NCI-H1105 treated with DMSO at 0.1 percent for 48 hours (cell line): ENCODE results near the gene PLAU.
"Not testable (repeated sequence)": the region's sequence is repeated elsewhere in the genome, so short reads cannot be mapped to it uniquely, and the experiment has no call there.

Source experiments
- DNase-seq: peaks from one replicate; lab custom pipeline; 2025; lab: John Stamatoyannopoulos, UW

Gene PLAU

DNA sequence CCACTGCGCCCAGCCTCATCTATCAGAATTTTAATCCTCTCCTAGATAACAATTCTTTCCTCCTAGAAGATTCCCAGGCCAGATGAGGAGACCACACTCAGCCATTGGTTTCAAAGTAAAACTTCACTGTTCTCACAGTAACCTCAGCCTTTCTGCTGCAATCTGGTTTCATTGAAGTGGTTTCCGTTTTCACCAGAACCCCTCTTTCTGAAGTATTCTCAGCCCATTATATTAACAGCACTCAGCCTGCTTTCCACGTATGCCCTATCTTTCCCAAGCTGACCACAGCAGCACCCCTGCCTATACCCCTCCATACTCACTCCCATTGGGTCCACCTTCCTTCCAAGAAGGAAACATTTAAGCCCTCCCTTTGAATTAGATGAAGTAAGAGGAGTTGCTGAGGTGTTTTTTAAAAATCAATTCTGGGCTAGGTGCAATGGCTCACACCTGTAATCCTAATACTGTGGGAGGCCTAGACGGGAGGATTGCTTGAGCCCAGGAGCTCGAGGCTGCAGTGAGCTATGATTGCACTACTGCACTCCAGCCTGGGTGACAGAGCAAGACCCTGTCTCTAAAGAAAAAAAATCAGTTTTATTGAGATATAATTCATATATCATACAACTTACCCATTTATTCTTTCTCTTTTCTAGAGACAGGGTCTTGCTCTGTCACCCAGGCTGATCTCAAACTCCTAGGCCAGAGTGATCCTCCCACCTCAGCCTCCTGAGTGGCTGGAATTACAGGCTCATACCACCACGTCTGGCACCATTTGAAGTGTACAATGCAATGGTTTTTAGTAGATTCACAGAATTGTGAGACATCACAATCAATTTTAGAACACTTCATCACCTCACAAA is 11.3 kb downstream of the PLAU start:
- DNase-seq: no peak

- DNase-seq: no peak
These were observed 11.9 kb downstream of the PLAU start for GRCh38 chr10:73922864-73923133.

DNA sequence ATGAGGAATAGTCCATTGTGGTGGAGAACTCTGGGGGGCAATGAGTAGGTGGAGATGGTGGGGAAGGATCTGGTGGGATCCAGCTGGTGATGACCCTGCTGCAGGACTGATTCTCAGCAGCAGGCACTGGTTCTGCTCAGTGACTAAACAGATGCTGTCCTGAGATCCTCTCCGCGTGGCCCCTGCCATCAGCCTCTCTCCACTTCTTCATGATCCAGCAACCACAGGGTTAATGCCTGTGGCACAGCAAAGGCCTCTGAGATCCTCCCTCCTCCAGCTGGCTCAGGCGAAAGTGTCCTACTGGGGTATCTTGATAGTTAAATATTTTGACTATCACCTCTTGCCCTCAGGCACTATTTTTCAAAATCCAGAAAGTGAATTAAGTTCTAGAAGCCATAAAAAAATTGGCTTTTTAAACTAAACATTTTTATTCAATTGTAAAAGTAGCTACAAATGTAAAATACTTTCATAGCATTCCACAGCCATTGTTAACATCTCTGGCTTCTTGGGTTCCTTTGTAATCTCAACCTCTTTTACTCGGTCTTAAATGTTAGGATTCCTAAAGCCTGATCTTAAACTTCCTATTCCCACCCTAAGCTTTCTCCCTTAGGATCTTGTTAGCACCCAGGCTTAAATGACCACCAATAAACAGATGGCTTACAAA is 13.1 kb downstream of the PLAU start:
- DNase-seq: no peak

DNA sequence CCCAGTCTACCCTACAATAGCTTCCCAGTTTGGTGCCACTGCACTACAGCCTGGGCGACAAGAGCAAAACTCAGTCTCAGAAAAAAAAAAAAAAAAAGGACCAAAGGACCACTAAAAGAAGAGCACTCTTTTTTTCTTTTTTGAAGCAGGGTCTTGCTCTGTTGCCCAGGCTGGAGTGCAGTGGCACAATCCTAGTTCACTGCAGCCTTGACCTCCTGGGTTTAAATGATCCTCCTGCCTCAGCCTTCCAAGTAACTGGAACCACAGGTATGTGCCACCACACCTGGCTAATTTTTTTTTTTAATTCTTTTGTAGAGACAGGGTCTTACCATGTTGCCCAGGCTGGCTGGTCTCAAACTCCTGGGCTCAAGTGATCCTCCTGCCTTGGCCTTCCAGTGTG is 14.0 kb downstream of the PLAU start:
- no peak for DNase-seq

DNA sequence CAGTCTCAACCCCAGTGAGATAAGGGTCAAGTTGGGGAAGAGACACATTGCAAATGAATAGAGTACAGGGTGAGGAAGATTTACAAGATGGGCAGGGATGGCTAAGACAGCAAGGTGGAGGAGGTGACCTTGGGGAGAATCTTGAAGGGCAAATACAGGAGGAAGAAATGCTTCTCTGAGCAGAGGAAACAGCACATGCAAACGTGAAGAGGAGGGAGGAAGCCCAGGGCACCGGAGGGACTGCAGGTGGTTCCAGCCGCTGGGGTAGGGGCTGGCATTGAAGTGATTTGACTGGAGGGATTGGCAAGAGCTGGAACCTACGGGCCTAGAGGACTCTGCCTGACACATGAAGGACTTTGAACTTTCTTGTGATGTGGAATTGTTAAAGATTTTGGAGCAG is 14.6 kb downstream of the PLAU start:
- DNase-seq: no peak

DNA sequence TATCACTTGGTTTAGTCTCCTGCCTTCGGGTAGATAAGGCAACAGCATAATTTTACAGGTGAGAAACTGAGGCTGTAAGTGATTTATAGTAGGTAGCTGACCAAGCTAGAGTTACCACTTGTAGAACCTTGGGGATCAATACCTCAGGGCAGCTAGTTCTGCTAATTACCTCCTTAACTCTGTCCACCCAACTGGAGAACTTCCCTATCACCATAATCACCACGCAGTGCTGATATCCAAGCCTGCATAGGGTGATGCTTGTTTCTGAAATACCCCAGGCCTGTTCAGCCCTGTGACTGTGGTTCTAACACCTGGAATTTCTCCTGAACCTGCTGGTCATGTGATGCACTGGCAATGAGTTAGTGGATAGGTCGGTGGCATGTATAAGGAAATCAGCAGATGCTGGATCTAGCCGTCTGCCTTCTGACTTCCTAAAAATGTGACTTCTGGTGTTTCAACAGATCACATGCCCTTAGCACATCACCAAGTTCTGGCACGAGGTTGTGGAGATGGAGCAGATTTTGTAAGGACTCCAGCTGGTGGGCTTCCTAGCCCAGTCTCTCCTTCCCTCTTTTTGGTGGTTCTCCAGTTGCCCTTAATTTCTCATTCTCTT is 15.3 kb downstream of the PLAU start:
- DNase-seq: no peak

- not testable (repeated sequence) for DNase-seq
These were observed 19.8 kb downstream of the PLAU start for GRCh38 chr10:73930630-73931327.

DNA sequence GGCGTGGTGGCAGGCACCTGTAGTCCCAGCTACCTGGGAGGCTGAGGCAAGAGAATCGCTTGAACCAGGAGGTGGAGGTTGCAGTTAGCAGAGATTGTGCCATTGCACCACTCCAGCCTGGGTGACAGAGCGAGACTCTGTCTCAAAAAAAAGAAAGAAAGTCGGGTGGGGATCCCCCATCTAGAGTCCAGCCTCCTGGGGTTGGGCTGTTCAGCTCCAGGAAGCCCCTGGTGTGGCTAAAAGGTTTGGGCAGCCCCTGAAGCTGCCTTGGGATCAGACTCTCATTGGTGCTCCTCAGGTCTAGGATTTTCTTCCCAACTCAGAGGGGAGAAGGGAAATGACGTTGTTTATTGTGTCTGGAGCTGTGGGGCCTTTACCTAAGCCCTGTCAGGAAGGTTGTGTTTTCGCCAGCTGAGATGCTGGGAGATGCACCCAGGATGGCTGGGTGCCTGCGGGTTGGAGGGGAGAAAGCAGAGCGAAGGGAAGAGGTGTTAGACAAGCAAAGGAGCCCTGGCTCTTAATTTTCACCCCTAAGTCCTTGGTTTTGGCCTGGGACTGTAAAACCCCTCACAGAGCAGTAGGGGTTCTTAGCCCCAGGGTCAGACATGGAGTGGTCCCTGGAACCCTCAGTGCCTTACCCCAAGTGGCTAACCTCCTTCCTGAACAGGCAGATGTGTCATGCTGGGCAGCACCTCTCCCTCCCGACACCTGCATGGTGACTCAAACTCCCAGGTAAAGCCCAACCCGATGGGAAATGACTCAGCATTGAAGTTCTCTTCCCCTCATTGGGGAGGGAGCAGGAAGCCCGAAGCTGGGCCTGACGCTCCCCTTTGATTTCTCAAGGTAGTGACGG is 21.1 kb downstream of the PLAU start:
- no peak for DNase-seq

- no peak for DNase-seq
These were observed 21.7 kb downstream of the PLAU start for GRCh38 chr10:73932620-73933112.

GRCh38 chr10:73934074-73934473 is 23.1 kb downstream of the PLAU start:
- DNase-seq: no peak

- DNase-seq: no peak
These were observed 25.0 kb downstream of the PLAU start for GRCh38 chr10:73935895-73936294.

- DNase-seq: no peak
These were observed 26.6 kb downstream of the PLAU start for GRCh38 chr10:73937333-73938043.

GRCh38 chr10:73940634-73941221 is 29.8 kb downstream of the PLAU start:
- no peak for DNase-seq

DNA sequence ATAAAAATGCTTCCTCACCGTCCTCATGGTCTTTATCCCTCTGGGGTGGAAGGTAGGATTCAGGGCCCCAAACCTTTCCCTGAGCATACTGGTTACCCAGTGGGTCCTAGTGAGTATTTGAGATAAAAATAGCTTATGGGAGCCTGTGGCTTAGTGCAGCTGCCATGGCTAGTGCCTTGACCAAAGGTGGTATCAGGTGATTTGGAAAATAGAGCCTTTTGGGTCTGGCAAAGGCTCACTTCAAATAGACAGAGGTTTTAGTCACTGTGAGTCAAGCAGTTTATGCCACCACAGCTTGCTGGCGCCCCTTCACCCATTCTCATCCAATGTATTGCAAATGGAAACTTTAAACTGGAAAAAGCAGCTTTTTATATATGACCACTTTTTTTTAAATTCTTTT is 30.4 kb downstream of the PLAU start:
- no peak for DNase-seq

DNA sequence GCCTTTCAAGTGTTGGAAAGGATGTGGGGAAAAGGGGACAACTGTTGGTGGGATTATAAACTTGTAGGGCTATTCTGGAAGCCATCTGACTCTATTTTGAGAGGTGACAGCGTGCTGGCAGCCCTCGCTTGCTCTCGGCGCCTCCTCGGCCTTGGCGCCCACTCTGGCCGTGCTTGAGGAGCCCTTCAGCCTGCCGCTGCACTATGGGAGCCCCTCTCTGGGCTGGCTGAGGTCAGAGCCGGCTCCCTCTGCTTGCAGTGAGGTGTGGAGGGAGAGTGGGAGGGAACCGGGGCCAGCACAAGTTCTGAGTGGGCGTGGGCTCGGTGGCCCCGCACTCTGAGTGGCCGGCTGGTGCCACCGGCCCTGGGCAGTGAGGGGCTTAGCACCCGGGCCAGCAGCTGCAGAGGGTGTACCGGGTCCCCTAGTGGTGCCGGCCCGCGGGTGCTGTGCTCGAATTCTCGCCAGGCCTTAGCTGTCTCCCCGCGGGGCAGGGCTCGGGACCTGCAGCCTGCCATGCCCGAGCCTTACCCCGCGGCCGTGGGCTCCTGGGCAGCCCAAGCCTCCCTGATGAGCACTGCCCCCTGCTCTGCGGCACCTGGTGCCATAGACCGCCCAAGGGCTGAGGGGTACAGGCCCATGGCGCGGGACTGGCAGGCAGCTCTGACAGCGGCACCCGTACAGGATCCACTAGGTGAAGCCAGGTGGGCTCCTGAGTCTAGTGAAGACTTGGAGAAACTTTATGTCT is 33.6 kb downstream of the PLAU start:
- no peak for DNase-seq

- DNase-seq: no peak
These were observed 35.6 kb downstream of the PLAU start for GRCh38 chr10:73946253-73947145.

DNA sequence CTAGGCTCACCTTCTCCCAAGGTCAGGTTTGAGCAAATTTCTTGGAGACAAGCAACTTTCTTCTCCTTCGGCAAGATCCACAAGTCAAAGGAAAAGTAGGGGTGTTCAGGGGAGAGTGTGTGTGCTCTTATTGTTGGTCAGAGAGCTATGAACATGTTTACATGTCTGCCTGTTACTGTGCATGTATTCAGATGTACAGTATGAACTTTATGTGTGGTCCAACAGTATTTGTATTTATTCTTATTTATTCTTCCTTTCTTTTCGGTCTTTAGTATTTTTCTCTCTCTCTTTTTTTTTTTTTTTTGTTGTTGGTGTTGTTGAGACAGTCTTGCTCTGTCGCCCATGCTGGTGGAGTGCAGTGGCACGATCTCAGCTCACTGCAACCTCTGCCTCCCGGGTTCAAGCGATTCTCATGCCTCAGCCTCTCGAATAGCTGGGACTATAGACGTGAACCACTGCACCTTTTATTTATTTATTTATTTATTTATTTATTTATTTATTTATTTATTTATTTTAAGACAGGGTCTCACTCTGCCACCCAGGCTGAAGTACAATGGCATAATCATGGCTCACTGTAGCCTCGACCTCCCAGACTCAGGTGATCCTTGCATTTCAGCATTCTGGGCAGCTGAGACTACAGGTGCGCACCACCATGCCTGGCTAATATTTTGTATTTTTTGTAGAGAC is 38.2 kb downstream of the PLAU start:
- DNase-seq: no peak
